Activated CD8-positive, alpha-beta memory T cell treated with anti-CD3 and anti-CD28 coated beads for 36 hours (primary cell): ENCODE results near the gene MAD2L1BP. TPM values are rescaled to one million over a fixed set of nuclear protein-coding genes. Genes with fewer than 3 reads are reported as not detected.

Experiments
- total RNA-seq, 2 experiments: library from RNA; stranded (reverse); gene quantifications; one replicate each; pipeline ENCODE4 v1.2.3, GENCODE V29; 2021

The MAD2L1BP gene
- total RNA-seq, 2 experiments from 2014 or later: 25.0 to 27.5 TPM

Other genes with a start within 250 kb of the MAD2L1BP start
- gene ABCC10, start 208.3 kb upstream of the MAD2L1BP start, total RNA-seq: 10 to 100 TPM; 33.0 to 36.0 TPM
- gene DLK2, start 180.3 kb upstream of the MAD2L1BP start, total RNA-seq: 1 to 10 TPM; 1.2 to 1.4 TPM
- gene TJAP1, start 158.3 kb upstream of the MAD2L1BP start, total RNA-seq: 10 to 100 TPM; 42.3 to 45.8 TPM
- gene LRRC73, start 125.5 kb upstream of the MAD2L1BP start, total RNA-seq: under 1 TPM; 0.15 to 0.17 TPM
- gene YIPF3, start 118.9 kb upstream of the MAD2L1BP start, total RNA-seq: 10 to 100 TPM; 39.7 to 41.6 TPM
- 100 to 1,000 TPM; 106 to 111 TPM for gene POLR1C, start 118.8 kb upstream of the MAD2L1BP start, total RNA-seq
- gene XPO5, start 59.8 kb upstream of the MAD2L1BP start, total RNA-seq: 100 to 1,000 TPM; 122 to 126 TPM
- 10 to 100 TPM; 35.3 to 37.0 TPM for gene POLH, start 59.7 kb upstream of the MAD2L1BP start, total RNA-seq
- gene GTPBP2, start 6.6 kb upstream of the MAD2L1BP start, total RNA-seq: 10 to 100 TPM; 47.9 to 48.6 TPM
- not detected for gene RSPH9, start 9.2 kb downstream of the MAD2L1BP start, total RNA-seq
- gene MRPS18A, start 52.0 kb downstream of the MAD2L1BP start, total RNA-seq: 10 to 100 TPM; 55.0 to 60.7 TPM
- gene VEGFA, start 134.4 kb downstream of the MAD2L1BP start, total RNA-seq: 10 to 100 TPM; 45.9 to 47.2 TPM